Activated CD4-positive, alpha-beta T cell treated with anti-CD3 and anti-CD28 coated beads, Interleukin-10, Interleukin-2, amounts not matched to agents 100 ng/mL and 50 ng/mL, durations not matched to agents 16 hours and 8 hours (primary cell): ENCODE data around the gene ID3.

ENCODE experiments used
- DNase-seq: peaks from one replicate; pipeline ENCODE4 v3.0.0-alpha.2; 2020

The ID3 gene, protein sequence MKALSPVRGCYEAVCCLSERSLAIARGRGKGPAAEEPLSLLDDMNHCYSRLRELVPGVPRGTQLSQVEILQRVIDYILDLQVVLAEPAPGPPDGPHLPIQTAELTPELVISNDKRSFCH

GRCh38 chr1:23559136-23559984, at the start of gene ID3:
TSS of gene ID3 (minus strand) at chr1:23559501. CDS start at chr1:23559426, 75 bp downstream.
- peak; percentile 91 for DNase-seq

GRCh38 chr1:23607944-23608343, 48.6 kb upstream of the ID3 start:
- DNase-seq: no peak

- DNase-seq: no peak
Measured at GRCh38 chr1:23601968-23602876, 42.9 kb upstream of the ID3 start.

GRCh38 chr1:23601135-23601967, 42.0 kb upstream of the ID3 start:
- DNase-seq: no peak

DNA sequence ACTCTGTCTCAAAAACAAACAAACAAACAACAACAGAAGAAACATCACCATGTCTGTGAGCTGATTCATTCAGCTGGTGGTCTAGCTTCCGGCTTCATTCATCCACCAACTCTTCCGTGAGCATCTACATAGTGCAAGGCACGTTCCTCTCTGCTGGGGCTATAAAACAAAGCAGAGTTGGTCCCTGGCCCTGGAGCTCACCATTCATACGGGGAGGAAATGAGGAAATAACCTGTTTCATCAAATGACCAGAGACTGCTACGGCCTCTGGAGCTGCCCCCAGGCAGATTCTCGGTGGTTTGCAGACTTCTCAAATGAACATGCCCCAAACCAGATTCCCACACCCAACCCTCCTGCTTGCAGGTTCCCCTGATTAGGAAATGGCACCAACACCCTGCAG, 41.0 kb upstream of the ID3 start:
- DNase-seq: no peak

DNA sequence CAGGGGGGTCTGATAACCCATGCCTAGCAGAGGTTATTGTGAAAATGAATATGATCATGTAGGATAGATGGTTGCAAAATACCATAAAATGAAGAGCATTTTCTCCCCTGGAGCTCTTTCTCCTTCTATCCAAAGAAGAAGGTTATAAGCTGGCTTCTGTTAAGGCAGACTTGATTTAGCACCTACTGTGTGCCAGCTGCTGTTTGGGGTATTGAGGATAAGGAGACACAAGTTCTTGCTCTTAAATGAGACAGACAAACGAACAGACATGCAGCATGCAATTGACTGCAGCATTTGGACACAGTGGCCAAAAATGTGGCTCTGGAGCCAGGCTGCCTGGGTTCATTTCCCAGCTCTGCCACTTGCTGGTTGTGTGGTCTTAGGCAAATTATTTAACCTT, 39.8 kb upstream of the ID3 start:
- DNase-seq: no peak

GRCh38 chr1:23598424-23598823, 39.1 kb upstream of the ID3 start:
- DNase-seq: no peak

GRCh38 chr1:23597635-23598388, 38.5 kb upstream of the ID3 start:
- no peak for DNase-seq

- no peak for DNase-seq
Measured at GRCh38 chr1:23596382-23597358, 37.4 kb upstream of the ID3 start.

GRCh38 chr1:23594927-23595353, 35.6 kb upstream of the ID3 start:
- DNase-seq: no peak

DNA sequence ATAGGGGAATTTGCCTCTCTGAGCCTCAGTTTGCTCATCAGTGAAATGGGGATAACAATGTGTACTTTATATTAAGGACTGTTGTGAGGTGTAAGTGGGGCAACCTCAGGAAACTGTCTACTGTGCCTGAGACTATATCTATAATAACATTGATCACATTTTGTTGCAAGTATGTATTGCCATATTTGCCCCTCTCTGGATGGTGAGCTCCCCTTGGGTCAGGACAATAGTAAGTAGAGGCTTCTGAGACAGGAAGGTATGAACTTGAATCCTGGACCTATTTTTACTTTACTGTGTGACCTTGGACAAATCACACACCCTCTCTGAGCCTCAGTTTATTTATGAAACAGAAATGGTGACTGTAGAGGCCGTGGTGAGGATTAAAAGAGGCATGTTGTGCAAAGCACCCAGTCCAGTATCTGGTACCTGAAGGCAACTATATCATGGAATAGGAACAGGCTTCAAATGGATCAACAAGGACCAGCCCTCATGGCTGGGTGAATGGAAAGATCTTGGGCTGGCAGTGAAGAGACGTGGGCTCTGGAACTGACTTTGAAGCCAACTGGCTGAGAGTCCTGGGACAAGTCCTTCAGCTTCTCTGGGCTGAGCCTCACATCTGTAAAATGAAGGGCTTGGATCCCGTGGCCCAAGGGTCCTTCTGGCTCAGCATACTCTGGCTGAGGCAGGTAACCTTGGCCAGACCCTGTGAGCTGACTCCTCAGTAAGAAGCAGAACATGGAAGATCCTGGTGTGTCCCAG, 35.0 kb upstream of the ID3 start:
- DNase-seq: no peak

DNA sequence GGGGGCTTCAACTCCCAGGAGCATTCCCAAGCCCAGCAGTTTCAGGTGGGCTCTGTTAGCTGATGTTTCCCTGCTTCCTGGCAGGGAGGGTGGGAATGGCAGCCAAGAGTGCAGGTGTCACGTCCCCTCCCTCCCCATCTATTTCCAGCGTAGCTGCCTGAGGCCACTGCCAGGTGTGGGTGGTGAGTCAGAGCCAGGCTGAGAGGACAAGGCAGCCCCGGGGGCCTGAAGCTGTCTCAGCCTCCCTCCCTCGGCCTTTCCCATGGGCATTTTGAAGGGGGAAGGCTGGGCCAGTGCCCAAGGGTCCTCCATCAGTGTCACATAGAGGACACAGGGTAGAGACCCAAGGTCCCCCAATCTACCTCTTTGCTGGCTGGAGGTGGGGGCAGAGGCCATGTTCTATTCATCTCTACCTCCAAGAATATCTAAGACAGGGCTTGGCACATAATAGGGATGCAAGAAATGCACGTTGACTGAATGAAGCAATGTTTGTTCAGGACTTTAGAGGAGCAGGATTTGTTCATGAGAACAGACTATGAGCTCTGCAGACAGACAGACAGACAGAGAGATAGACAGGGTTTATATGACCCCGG, 34.4 kb upstream of the ID3 start:
- no peak for DNase-seq

GRCh38 chr1:23593042-23593521, 33.8 kb upstream of the ID3 start:
- DNase-seq: no peak

DNA sequence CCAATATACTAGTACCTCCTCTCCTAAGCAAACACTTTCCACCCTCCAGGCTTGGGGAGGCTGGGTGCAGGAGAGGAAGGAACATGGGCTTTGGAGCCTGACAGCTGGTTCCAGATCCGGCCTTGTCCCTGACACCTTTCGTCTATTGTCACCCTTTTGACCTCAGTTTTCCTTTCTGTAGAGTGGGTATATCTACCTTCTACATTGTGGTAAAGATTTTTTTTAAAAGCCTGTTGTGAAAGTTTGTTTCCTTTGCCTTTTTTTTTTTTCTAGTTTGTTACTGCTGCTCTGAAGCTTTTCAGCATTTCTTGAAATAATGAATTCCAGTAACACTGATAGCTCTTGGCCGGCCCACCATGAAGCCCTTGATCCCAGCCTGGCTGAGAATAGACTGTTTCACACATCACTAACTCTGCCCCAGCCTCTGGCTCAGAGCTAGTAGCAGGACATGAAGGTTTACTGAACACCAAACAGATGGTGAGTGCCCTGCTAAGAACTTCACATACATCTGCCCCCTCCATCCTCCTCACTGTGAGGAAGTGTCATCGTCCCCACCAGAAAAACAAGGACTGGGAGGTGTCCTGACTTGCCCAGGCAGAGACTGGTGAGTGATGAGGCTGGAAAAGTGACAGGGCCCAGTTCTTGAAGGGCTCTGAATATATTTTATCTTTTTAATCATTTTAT, 33.0 kb upstream of the ID3 start:
- DNase-seq: no peak

DNA sequence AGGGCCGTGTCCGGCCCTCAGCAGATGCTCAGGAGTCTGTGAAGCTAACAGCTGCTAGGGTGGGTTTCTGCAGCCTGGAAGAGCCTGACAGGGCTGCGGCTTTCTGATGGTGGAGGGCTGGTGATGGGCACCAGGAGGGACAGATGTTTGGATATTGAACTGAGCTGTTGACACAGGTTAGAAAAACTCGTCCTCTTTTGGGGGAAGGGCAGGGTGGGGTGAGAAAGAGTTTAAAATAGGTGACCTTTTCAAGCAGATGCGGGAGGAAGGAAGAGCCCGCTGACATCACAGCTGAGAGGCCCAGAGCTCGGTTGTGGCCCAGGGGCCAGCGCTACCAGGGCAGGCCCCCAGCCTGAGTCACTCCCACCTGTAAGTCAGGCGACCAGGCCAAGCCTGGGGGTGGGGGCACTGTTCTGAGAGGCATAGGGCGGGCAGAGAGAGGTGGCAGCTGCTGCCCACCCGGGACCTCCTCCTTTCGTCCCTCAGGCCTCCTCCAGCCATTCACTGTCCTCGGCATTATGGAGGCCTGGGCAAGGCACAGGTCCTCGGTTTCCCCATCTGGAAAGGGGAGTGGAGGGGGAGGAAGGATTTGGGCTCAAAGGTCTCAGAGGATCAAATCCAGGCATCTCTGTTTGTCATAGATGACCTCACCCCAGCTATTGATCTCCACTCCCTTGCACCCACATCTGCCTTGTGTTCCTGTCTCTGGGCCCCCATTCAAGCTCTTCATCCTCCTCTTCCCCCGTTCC, 32.3 kb upstream of the ID3 start:
- DNase-seq: no peak

- DNase-seq: no peak
Measured at GRCh38 chr1:23590058-23590783, 30.9 kb upstream of the ID3 start.

- DNase-seq: no peak
Measured at GRCh38 chr1:23589585-23589986, 30.3 kb upstream of the ID3 start.
